AG04450 (cell line): ENCODE data around the gene DPEP1. TPM values are rescaled to one million over a fixed set of nuclear protein-coding genes. Genes with fewer than 3 reads are reported as not detected.

Experiments
- CTCF ChIA-PET: fragments of 300-600, 350-600 bp; formaldehyde crosslinking; extraction: SDS; loops from one replicate; lab custom pipeline; 2022; ENCODE audit warnings: antibody characterized with exemption, inconsistent platforms; lab: Charles Lee
- POLR2A ChIA-PET: fragments of 350-600 bp; formaldehyde crosslinking; extraction: SDS; loops from one replicate; lab custom pipeline; 2021; ENCODE audit warnings: antibody characterized with exemption, inconsistent platforms; lab: Yijun Ruan, JAX
- DNase-seq: peaks from one replicate; pipeline ENCODE4 v3.0.0-alpha.2; 2011; ENCODE audit warnings: low read depth, low spot score
- H3K27ac ChIP-seq: one replicate; pipeline ENCODE4 v1.5.1; 2012; ENCODE audit warnings: low read depth, low read length, control low read depth
- H3K27me3 ChIP-seq: one replicate; pipeline ENCODE4 v1.6.0; 2012; ENCODE audit warnings: low read length; ENCODE audit not compliant: control insufficient read depth, insufficient read depth
- H3K4me3 ChIP-seq: 2 replicates; pipeline ENCODE4 v1.5.1; 2011; ENCODE audit warnings: mild to moderate bottlenecking, low read depth, low read length, control low read depth
- H3K9me3 ChIP-seq: 2 replicates; pipeline ENCODE4 v1.5.1; 2012; ENCODE audit warnings: low read length; ENCODE audit not compliant: control insufficient read depth, insufficient read depth
- CTCF ChIP-seq: IDR thresholded peaks from 2 replicates; pipeline ENCODE4 v1.5.1; 2011; ENCODE audit warnings: low read depth, low read length, control low read depth, inconsistent platforms
- polyA plus RNA-seq: library from polyadenylated mRNA; depleted of rRNA; stranded (reverse); fragments of >200 nt; gene quantifications from 2 replicates; pipeline ENCODE4 v1.2.3, GENCODE V29; 2011; rRNA removed

Gene DPEP1
- polyA plus RNA-seq, 1 experiment = not detected

- Histone ChIP-seq H3K27ac (peak overlapping the region; percentile 78), H3K9me3 (peaks cover 21% of the 10 kb centered on the region), H3K4me3 (peak overlapping the region; percentile 88), H3K27me3 (no peaks in the 10 kb centered on the region)
- no peak for TF ChIP-seq CTCF
- DNase-seq = no peak
- ChIA-PET POLR2A (interaction anchor here (1.0 to 1.5 kb wide), 4 partner anchors 11 to 52 kb away, joined by 3 to 19 read pairs (median 5); no protein-coding TSS in a partner anchor), CTCF (no interaction called here)
These were observed 73.9 kb downstream of the DPEP1 start for GRCh38 chr16:89687092-89687940.

Other genes with a start within 250 kb of the DPEP1 start
- 48.1 and 60.3 TPM in 2 replicates for gene ANKRD11, start 123.1 kb upstream of the DPEP1 start, polyA plus RNA-seq
- gene SPG7, start 105.2 kb upstream of the DPEP1 start, polyA plus RNA-seq = 50.1 and 53.4 TPM in 2 replicates
- gene RPL13, start 53.0 kb upstream of the DPEP1 start, polyA plus RNA-seq = 2,214 and 3,106 TPM in 2 replicates
- gene CPNE7, start 37.9 kb upstream of the DPEP1 start, polyA plus RNA-seq = 7.5 and 10.6 TPM in 2 replicates
- gene CHMP1A, start 44.1 kb downstream of the DPEP1 start, polyA plus RNA-seq = 53.5 and 66.8 TPM in 2 replicates
- 2.3 and 2.4 TPM in 2 replicates for gene SPATA33, start 44.2 kb downstream of the DPEP1 start, polyA plus RNA-seq
- gene CDK10, start 73.0 kb downstream of the DPEP1 start, polyA plus RNA-seq = 31.6 and 35.0 TPM in 2 replicates
- gene SPATA2L, start 88.1 kb downstream of the DPEP1 start, polyA plus RNA-seq = 2.6 and 4.0 TPM in 2 replicates
- gene VPS9D1, start 107.3 kb downstream of the DPEP1 start, polyA plus RNA-seq = 8.6 and 12.0 TPM in 2 replicates
- gene ZNF276, start 107.9 kb downstream of the DPEP1 start, polyA plus RNA-seq = 5.0 and 7.7 TPM in 2 replicates
- 6.9 and 7.3 TPM in 2 replicates for gene FANCA, start 203.0 kb downstream of the DPEP1 start, polyA plus RNA-seq
- 1.5 and 2.5 TPM in 2 replicates for gene SPIRE2, start 214.8 kb downstream of the DPEP1 start, polyA plus RNA-seq